WERI-Rb-1 (cell line): ENCODE measurements around the gene MX2.
"Not testable (repeated sequence)": the region's sequence is repeated elsewhere in the genome, so short reads cannot be mapped to it uniquely, and the experiment has no call there.

Experiments
- DNase-seq: peaks from one replicate; pipeline ENCODE4 v3.0.0-alpha.2; 2020
- H3K27ac ChIP-seq: fragments of 250-450 bp; sonication (Bioruptor Pico); 2 replicates; pipeline ENCODE4 v1.5.1; 2020; ENCODE audit warnings: mild to moderate bottlenecking, moderate library complexity
- H3K27me3 ChIP-seq: fragments of 250-450 bp; sonication (Bioruptor Pico); 2 replicates; pipeline ENCODE4 v1.5.1; 2021; ENCODE audit warnings: mild to moderate bottlenecking, low read depth, moderate library complexity; ENCODE audit not compliant: insufficient read depth, severe bottlenecking
- H3K36me3 ChIP-seq: fragments of 250-450 bp; sonication (Bioruptor Pico); 2 replicates; pipeline ENCODE4 v1.5.1; 2020; ENCODE audit warnings: mild to moderate bottlenecking, moderate library complexity
- H3K4me3 ChIP-seq: 2 replicates; pipeline ENCODE4 v1.5.1; 2011; ENCODE audit warnings: low read depth, mild to moderate bottlenecking, control low read depth, low read length
- H3K9me3 ChIP-seq: fragments of 250-450 bp; sonication (Bioruptor Pico); 2 replicates; pipeline ENCODE4 v1.5.1; 2021; ENCODE audit warnings: mild to moderate bottlenecking, moderate library complexity; ENCODE audit not compliant: severe bottlenecking
- CTCF ChIP-seq: IDR thresholded peaks from 2 replicates; pipeline ENCODE4 v1.5.1; 2011; ENCODE audit warnings: low read depth, mild to moderate bottlenecking, control low read depth, inconsistent platforms, low read length

MX2 gene

GRCh38 chr21:41418956-41419680 lies 57.3 kb downstream of the MX2 start:
- Histone ChIP-seq H3K27ac (no peak overlapping the region), H3K9me3 (no peaks in the 10 kb centered on the region), H3K4me3 (no peak overlapping the region), H3K36me3 (no peaks in the 10 kb centered on the region), H3K27me3 (no peaks in the 10 kb centered on the region)
- no peak for DNase-seq
- TF ChIP-seq CTCF = no peak

- TF ChIP-seq CTCF = no peak
- no peaks in the 10 kb centered on the region for H3K9me3 ChIP-seq
- no peaks in the 10 kb centered on the region for H3K27me3 ChIP-seq
- H3K27ac ChIP-seq = peak overlapping the region; percentile 60
- peak; percentile 55 for DNase-seq
- H3K36me3 ChIP-seq = no peaks in the 10 kb centered on the region
- H3K4me3 ChIP-seq = peak overlapping the region; percentile 55
These were observed 58.4 kb downstream of the MX2 start for GRCh38 chr21:41419921-41420862.

- not testable (repeated sequence) for H3K27me3 ChIP-seq, H3K36me3 ChIP-seq, DNase-seq, H3K27ac ChIP-seq, H3K9me3 ChIP-seq
- H3K4me3 ChIP-seq = peak overlapping the region; percentile 55
These were observed 59.2 kb downstream of the MX2 start for GRCh38 chr21:41420998-41421397.

GRCh38 chr21:41422546-41423304 lies 60.9 kb downstream of the MX2 start:
- TF ChIP-seq CTCF = no peak
- no peak overlapping the region for H3K4me3 ChIP-seq
- H3K36me3 ChIP-seq = no peaks in the 10 kb centered on the region
- H3K27ac ChIP-seq = no peak overlapping the region
- no peak for DNase-seq
- no peaks in the 10 kb centered on the region for H3K9me3 ChIP-seq
- H3K27me3 ChIP-seq = no peaks in the 10 kb centered on the region

- not testable (repeated sequence) for H3K4me3 ChIP-seq, H3K9me3 ChIP-seq, DNase-seq, H3K36me3 ChIP-seq, H3K27me3 ChIP-seq, H3K27ac ChIP-seq
These were observed 61.4 kb downstream of the MX2 start for GRCh38 chr21:41423305-41423636.

- Histone ChIP-seq H3K27me3 (no peaks in the 10 kb centered on the region), H3K4me3 (no peak overlapping the region), H3K36me3 (no peaks in the 10 kb centered on the region), H3K27ac (no peak overlapping the region), H3K9me3 (no peaks in the 10 kb centered on the region)
- no peak for DNase-seq
- no peak for TF ChIP-seq CTCF
These were observed 63.7 kb downstream of the MX2 start for GRCh38 chr21:41425588-41425953.
